Measurements from ENCODE around the gene GH1. TPM values are rescaled to one million over a fixed set of nuclear protein-coding genes. Genes with fewer than 3 reads are reported as not detected.
"Not testable (repeated sequence)": the region's sequence is repeated elsewhere in the genome, so short reads cannot be mapped to it uniquely, and the experiment has no call there.

GH1 gene
- not detected for total RNA-seq
- polyA plus RNA-seq = not detected
- long read RNA-seq, donor 1 = 0 reads
- long read RNA-seq, donor 2 = 0 reads
- long read RNA-seq, donor 3 = 0 reads

GRCh38 chr17:63918789-63919305 is at the start of gene GH1:
Gene GH1, minus strand, starts transcription at chr17:63918839. Its CDS starts 63 bp downstream, at chr17:63918776.
- intact Hi-C loops (cut with DNase I) = loop anchor here in 3 of 4 donors (5.0 to 10.0 kb wide), 4 partner anchors 106 to 366 kb away; partner anchors contain the start of genes ERN1 (in 2 of the 3) and ICAM2 (in 1 of the 3)
- not testable (repeated sequence) for H3K4me3 ChIP-seq; DNase-seq; H3K36me3 ChIP-seq; H3K9me3 ChIP-seq; H3K4me1 ChIP-seq (ENCODE audit: insufficient read depth); H3K27me3 ChIP-seq; H3K27ac ChIP-seq
- whole genome bisulfite sequencing, 3 donors = 41 to 49% (median 43%) methylated on average over 10 of the region's 10 CpGs

GRCh38 chr17:63967953-63968352 is 49.3 kb upstream of the GH1 start:
- WGBS, 3 donors = 88 to 90% (median 89%) methylated on average over 19 of the region's 19 CpGs
- no peaks in the 10 kb centered on the region for H3K36me3 ChIP-seq
- H3K9me3 ChIP-seq = no peaks in the 10 kb centered on the region
- H3K4me3 ChIP-seq = no peak overlapping the region
- H3K27ac ChIP-seq = no peak overlapping the region
- no peak for DNase-seq
- no peak for TF ChIP-seq EP300 (IDR thresholded peaks at IDR 0.05)
- TF ChIP-seq CTCF (IDR thresholded peaks at IDR 0.05) = no peak
- TF ChIP-seq POLR2A (IDR thresholded peaks at IDR 0.05) = no peak
- H3K27me3 ChIP-seq = no peaks in the 10 kb centered on the region
- no peaks in the 10 kb centered on the region for H3K4me1 ChIP-seq (ENCODE audit: insufficient read depth)
- intact Hi-C loops (cut with DNase I) = no loop called here

GRCh38 chr17:63966646-63967264 is 48.1 kb upstream of the GH1 start:
- intact Hi-C loops (cut with DNase I) = no loop called here
- H3K36me3 ChIP-seq = no peaks in the 10 kb centered on the region
- no peak for TF ChIP-seq POLR2A (IDR thresholded peaks at IDR 0.05)
- TF ChIP-seq CTCF (IDR thresholded peaks at IDR 0.05) = no peak
- TF ChIP-seq EP300 (IDR thresholded peaks at IDR 0.05) = no peak
- WGBS, 3 donors = 78 to 86% (median 80%) methylated on average over 11 of the region's 11 CpGs
- H3K4me3 ChIP-seq = no peak overlapping the region
- H3K9me3 ChIP-seq = no peaks in the 10 kb centered on the region
- H3K4me1 ChIP-seq (ENCODE audit: insufficient read depth) = peaks cover 5% of the 10 kb centered on the region
- DNase-seq = no peak
- no peak overlapping the region for H3K27ac ChIP-seq
- H3K27me3 ChIP-seq = no peaks in the 10 kb centered on the region

- TF ChIP-seq EP300 (IDR thresholded peaks at IDR 0.05) (no peak), POLR2A (IDR thresholded peaks at IDR 0.05) (no peak), CTCF (IDR thresholded peaks at IDR 0.05) (no peak)
- no peak for DNase-seq
- Histone ChIP-seq H3K27me3 (no peaks in the 10 kb centered on the region), H3K9me3 (no peaks in the 10 kb centered on the region), H3K27ac (no peak overlapping the region), H3K36me3 (no peaks in the 10 kb centered on the region), H3K4me3 (no peak overlapping the region), H3K4me1 (ENCODE audit: insufficient read depth) (peaks cover 9% of the 10 kb centered on the region)
- WGBS, 3 donors = 84 to 88% (median 86%) methylated on average over 4 of the region's 4 CpGs
- intact Hi-C loops (cut with DNase I) = no loop called here
Observed at GRCh38 chr17:63963123-63963522, 44.5 kb upstream of the GH1 start.

GRCh38 chr17:63962298-63962744 is 43.7 kb upstream of the GH1 start:
- no peak overlapping the region for H3K27ac ChIP-seq

More at GRCh38 chr17:63962298-63962744, 43.7 kb upstream of the GH1 start:
- H3K4me3 ChIP-seq = no peak overlapping the region
- H3K9me3 ChIP-seq = no peaks in the 10 kb centered on the region
- H3K36me3 ChIP-seq = no peaks in the 10 kb centered on the region
- intact Hi-C loops (cut with DNase I) = no loop called here
- H3K27me3 ChIP-seq = no peaks in the 10 kb centered on the region
- DNase-seq = no peak
- peaks cover 9% of the 10 kb centered on the region for H3K4me1 ChIP-seq (ENCODE audit: insufficient read depth)
- 53 to 61% (median 60%) methylated on average over 10 of the region's 10 CpGs for WGBS, 3 donors
- TF ChIP-seq CTCF (IDR thresholded peaks at IDR 0.05) (no peak), POLR2A (IDR thresholded peaks at IDR 0.05) (no peak), EP300 (IDR thresholded peaks at IDR 0.05) (no peak)

Measured in ovary (tissue), 10 donors.